Peyer's patch (tissue), 4 donors: ENCODE data around the gene ANXA2.

Source experiments
- CTCF ChIP-seq, 6 experiments: fragments of 450-650 bp in 4 of 6; fragments of 200-600 bp in 2 of 6; sonication (generic) in 1 of 6; IDR thresholded peaks; one replicate each; pipeline ENCODE4 v1.5.1; 2017 to 2019; ENCODE audit warnings: antibody characterized with exemption in 6 of 6, mild to moderate bottlenecking in 3 of 6, moderate library complexity in 1 of 6
- POLR2A ChIP-seq, 2 donors: fragments of 450-650 bp; IDR thresholded peaks; one replicate each; pipeline ENCODE4 v1.5.1; 2017; ENCODE audit warnings: antibody characterized with exemption in 2 of 2, mild to moderate bottlenecking in 2 of 2, moderate library complexity in 2 of 2

- TF ChIP-seq CTCF (IDR thresholded peaks at IDR 0.05) (no peak), POLR2A (IDR thresholded peaks at IDR 0.05) (no peak)
Measured at GRCh38 chr15:60381148-60381788, 16.5 kb downstream of the ANXA2 start.
